H1 (cell line): ENCODE results near the gene PFKFB3. TPM values are rescaled to one million over a fixed set of nuclear protein-coding genes. Genes with fewer than 3 reads are reported as not detected.

Experiments
- CTCF ChIA-PET: fragments of 300-600 bp; sonication (Branson Sonifier 250); formaldehyde crosslinking; loops from one replicate; lab custom pipeline; 2021; ENCODE audit not compliant: partially characterized antibody; lab: Charles Lee
- POLR2A ChIA-PET: fragments of 300-600 bp; sonication (Branson Sonifier 250); formaldehyde crosslinking; loops from one replicate; lab custom pipeline; 2021; ENCODE audit warnings: inconsistent platforms; ENCODE audit not compliant: partially characterized antibody; lab: Charles Lee
- DNase-seq, 2 experiments: peaks; one replicate each; pipeline versions ENCODE4 v3.0.0 to v3.0.0-alpha.2; 2010 to 2022; ENCODE audit warnings: low spot score in 2 of 2, low read depth in 1 of 2, mixed read lengths in 1 of 2
- FAIRE-seq: peaks from 2 replicates; lab custom pipeline; 2011; peaks lifted over from hg19 to GRCh38; lab: Jason Lieb, UNC
- H2AFZ ChIP-seq: 2 replicates; pipeline ENCODE4 v1.8.1; 2012; ENCODE audit warnings: low read length, inconsistent platforms
- H2AK5ac ChIP-seq: 2 replicates; pipeline ENCODE4 v1.6.1; 2013; ENCODE audit warnings: low read depth, low read length
- H2BK120ac ChIP-seq: replicated peaks from 2 replicates; pipeline ENCODE3; 2013; ENCODE audit warnings: low read depth, low read length, inconsistent platforms
- H2BK12ac ChIP-seq: 2 replicates; pipeline ENCODE4 v1.6.1; 2013; ENCODE audit warnings: low read depth, low read length
- H2BK15ac ChIP-seq: 2 replicates; pipeline ENCODE4 v1.6.1; 2013; ENCODE audit warnings: low read length
- H2BK20ac ChIP-seq: 2 replicates; pipeline ENCODE4 v1.6.1; 2013; ENCODE audit warnings: low read length
- H2BK5ac ChIP-seq: 2 replicates; pipeline ENCODE4 v1.6.1; 2013; ENCODE audit warnings: low read depth, low read length
- H3K14ac ChIP-seq: 2 replicates; pipeline ENCODE4 v1.6.1; 2013; ENCODE audit warnings: inconsistent platforms; ENCODE audit not compliant: insufficient read length
- H3K18ac ChIP-seq: 2 replicates; pipeline ENCODE4 v1.6.1; 2013; ENCODE audit warnings: low read length; ENCODE audit errors: extremely low read depth
- H3K23ac ChIP-seq: 2 replicates; pipeline ENCODE4 v1.6.1; 2013; ENCODE audit warnings: inconsistent platforms; ENCODE audit not compliant: insufficient read length
- H3K23me2 ChIP-seq: 2 replicates; pipeline ENCODE4 v1.6.1; 2013; ENCODE audit warnings: low read depth, low read length
- H3K27ac ChIP-seq: 2 replicates; pipeline ENCODE4 v1.6.1; 2011; ENCODE audit warnings: low read depth, low read length, inconsistent platforms
- H3K27me3 ChIP-seq, 4 experiments: replicated peaks in 1 of 4; 1 replicate in 1 of 4; 2 replicates in 3 of 4; pipeline versions ENCODE4 v1.6.1 to v1.8.1; 2011 to 2013; ENCODE audit warnings: low read length in 3 of 4, mild to moderate bottlenecking in 3 of 4, inconsistent platforms in 2 of 4, mixed read lengths in 2 of 4, moderate library complexity in 1 of 4; ENCODE audit not compliant: control insufficient read depth in 3 of 4, insufficient read depth in 3 of 4; ENCODE audit errors: extremely low read depth in 1 of 4
- H3K36me3 ChIP-seq, 4 experiments: 2 replicates each; pipeline versions ENCODE4 v1.6.1 to v1.8.1; 2011 to 2013; ENCODE audit warnings: mild to moderate bottlenecking in 4 of 4, low read length in 3 of 4, moderate library complexity in 2 of 4, control low read depth in 1 of 4, inconsistent platforms in 1 of 4; ENCODE audit not compliant: insufficient read depth in 4 of 4, control insufficient read depth in 2 of 4
- H3K4ac ChIP-seq: replicated peaks from 2 replicates; pipeline ENCODE3; 2013; ENCODE audit warnings: low read length, low read depth, mixed read lengths, inconsistent platforms; ENCODE audit not compliant: insufficient read length
- H3K4me1 ChIP-seq, 4 experiments: replicated peaks in 1 of 4; 1 replicate in 1 of 4; 2 replicates in 3 of 4; pipeline versions ENCODE4 v1.6.1 to v1.8.1; 2011 to 2013; ENCODE audit warnings: low read length in 3 of 4, inconsistent platforms in 2 of 4, mixed read lengths in 1 of 4; ENCODE audit not compliant: insufficient read depth in 4 of 4, control insufficient read depth in 3 of 4
- H3K4me2 ChIP-seq, 2 experiments: 2 replicates each; pipeline versions ENCODE4 v1.6.1 to v1.8.1; 2011 to 2013; ENCODE audit warnings: low read depth in 2 of 2, low read length in 2 of 2, control low read depth in 1 of 2, inconsistent platforms in 1 of 2, mild to moderate bottlenecking in 1 of 2; ENCODE audit not compliant: insufficient read depth in 1 of 2
- H3K4me3 ChIP-seq, 4 experiments: fragments of 200-600, 300-600 bp in 1 of 4; sonication (generic), shearing (Covaris generic), sonication (Bioruptor Twin) in 1 of 4; 2 replicates each; pipeline versions ENCODE4 v1.5.1 to v1.8.1; 2011 to 2016; ENCODE audit warnings: low read length in 4 of 4, low read depth in 3 of 4, control low read depth in 2 of 4, inconsistent platforms in 2 of 4, mild to moderate bottlenecking in 2 of 4, mixed read lengths in 1 of 4, moderate library complexity in 1 of 4; ENCODE audit not compliant: insufficient read depth in 2 of 4; ENCODE audit errors: extremely low read depth in 1 of 4
- H3K56ac ChIP-seq: replicated peaks from 2 replicates; pipeline ENCODE3; 2013; ENCODE audit warnings: low read depth, mild to moderate bottlenecking, mixed read lengths, low read length, inconsistent platforms; ENCODE audit not compliant: insufficient read length
- H3K79me1 ChIP-seq: 2 replicates; pipeline ENCODE4 v1.6.1; 2013; ENCODE audit warnings: low read depth, low read length, control low read depth
- H3K79me2 ChIP-seq, 2 experiments: 2 replicates each; pipeline versions ENCODE4 v1.6.1 to v1.8.1; 2012 to 2013; ENCODE audit warnings: low read length in 2 of 2, mild to moderate bottlenecking in 2 of 2, inconsistent platforms in 1 of 2; ENCODE audit not compliant: insufficient read depth in 2 of 2, control insufficient read depth in 1 of 2
- H3K9ac ChIP-seq, 4 experiments: replicated peaks in 1 of 4; 1 replicate in 1 of 4; 2 replicates in 3 of 4; pipeline versions ENCODE4 v1.6.1 to v1.8.1; 2011 to 2013; ENCODE audit warnings: low read depth in 3 of 4, low read length in 3 of 4, control low read depth in 2 of 4, mild to moderate bottlenecking in 2 of 4, moderate library complexity in 2 of 4, inconsistent platforms in 1 of 4; ENCODE audit errors: extremely low read depth in 1 of 4
- H3K9me3 ChIP-seq, 2 experiments: 2 replicates each; pipeline versions ENCODE4 v1.6.1 to v1.8.1; 2012 to 2013; ENCODE audit warnings: mild to moderate bottlenecking in 2 of 2, moderate library complexity in 2 of 2, control low read depth in 1 of 2, inconsistent platforms in 1 of 2, low read depth in 1 of 2, low read length in 1 of 2, mixed read lengths in 1 of 2; ENCODE audit not compliant: insufficient read depth in 2 of 2
- H4K20me1 ChIP-seq, 2 experiments: replicated peaks in 1 of 2; 2 replicates each; pipeline versions ENCODE3 to v1.8.1; 2011 to 2013; ENCODE audit warnings: inconsistent platforms in 2 of 2, low read length in 2 of 2, mild to moderate bottlenecking in 1 of 2; ENCODE audit not compliant: insufficient read depth in 2 of 2, control insufficient read depth in 1 of 2
- H4K5ac ChIP-seq: 2 replicates; pipeline ENCODE4 v1.6.1; 2013; ENCODE audit warnings: low read length, low read depth, mixed read lengths, inconsistent platforms; ENCODE audit not compliant: insufficient read length
- H4K8ac ChIP-seq: 2 replicates; pipeline ENCODE4 v1.8.0; 2013; ENCODE audit warnings: mild to moderate bottlenecking, moderate library complexity, low read length, inconsistent platforms; ENCODE audit not compliant: insufficient read depth; ENCODE audit errors: extremely low read depth
- H4K91ac ChIP-seq: replicated peaks from 2 replicates; pipeline ENCODE3; 2013; ENCODE audit warnings: low read length, mixed read lengths, inconsistent platforms; ENCODE audit not compliant: insufficient read length
- HDAC2 ChIP-seq, 2 experiments: fragments of 300-600 bp in 1 of 2; sonication (generic) in 1 of 2; IDR thresholded peaks; 2 replicates each; pipeline ENCODE4 v1.6.1; 2011 to 2012; ENCODE audit warnings: low read depth in 2 of 2, low read length in 2 of 2, mild to moderate bottlenecking in 2 of 2, moderate library complexity in 2 of 2, borderline replicate concordance in 1 of 2, inconsistent platforms in 1 of 2
- MAX ChIP-seq: IDR thresholded peaks from 2 replicates; pipeline ENCODE4 v1.6.1; 2012; ENCODE audit warnings: inconsistent platforms
- RNF2 ChIP-seq: fragments of 200-900, 300-1000 bp; sonication (generic); IDR thresholded peaks from 2 replicates; pipeline ENCODE4 v1.7.1; 2016; ENCODE audit warnings: borderline replicate concordance, low read depth, mild to moderate bottlenecking, antibody characterized with exemption, low read length; ENCODE audit not compliant: poor library complexity, severe bottlenecking; ENCODE audit errors: missing control alignments
- WGBS, 2 experiments: shearing (Covaris generic) in 1 of 2; methylation state at CpG; one replicate each; pipeline versions ENCODE4 v1.1.6 to v1.1.7; 2013 to 2015; ENCODE audit warnings: low lambda C conversion rate in 2 of 2, mixed read lengths in 2 of 2, inconsistent platforms in 1 of 2, low coverage in 1 of 2, missing lambda C conversion rate in 1 of 2; ENCODE audit not compliant: insufficient replicate concordance in 2 of 2, insufficient coverage in 1 of 2, insufficient read length in 1 of 2; ENCODE audit errors: extremely low coverage in 1 of 2, missing lambda C conversion rate in 1 of 2; 5-methylcytosine and 5-hydroxymethylcytosine counted together
- polyA plus RNA-seq, 7 experiments: library from polyadenylated mRNA; depleted of rRNA in 3 of 7; stranded (reverse) in 5 of 7; unstranded in 2 of 7; fragments of >200 nt in 5 of 7; fragments of 200-250 nt in 2 of 7; gene quantifications; 1 replicate in 5 of 7; 2 replicates in 1 of 7; 4 replicates in 1 of 7; pipeline versions ENCODE4 v1.2.1 to v1.2.3, GENCODE V29; 2011 to 2013; ENCODE audit warnings: missing spikeins in 2 of 7, mixed read lengths in 2 of 7
- total RNA-seq: library from RNA; stranded (reverse); fragmentation: NEBNext Ultra II Directional; extraction: Animal tissue kit (Norgen Biotek cat#: 25700); gene quantifications from 2 replicates; pipeline ENCODE4 v1.2.1, GENCODE V29; 2021

PFKFB3 gene
- total and polyA plus RNA-seq, 2 of the 8 experiments (the other 6 are each of a cell fraction or from before 2014, with no cell fraction given), result 15.6 to 32.0 TPM

GRCh38 chr10:6221971-6222751 lies 19.4 kb downstream of the PFKFB3 start:
- H2AK5ac ChIP-seq, result no peak overlapping the region
- H2BK15ac ChIP-seq, result no peak overlapping the region
- no peak overlapping the region for H3K9ac ChIP-seq
- no peak overlapping the region for H3K4me2 ChIP-seq
- H2BK12ac ChIP-seq, result no peak overlapping the region
- no peak overlapping the region for H3K56ac ChIP-seq
- H3K4me3 ChIP-seq, result no peak overlapping the region
- no peak overlapping the region for H2BK120ac ChIP-seq
- DNase-seq (no peak), FAIRE-seq (no peak)
- H3K4me1 ChIP-seq, result no peaks in the 10 kb centered on the region
- no peak overlapping the region for H2BK20ac ChIP-seq
- no peak overlapping the region for H3K27ac ChIP-seq
- POLR2A ChIA-PET, result interaction anchor here (1.5 to 2.4 kb wide), 2 partner anchors 10 to 19 kb away, joined by 4 to 6 read pairs; partner anchors contain the start of gene PFKFB3
- H3K23me2 ChIP-seq, result no peaks in the 10 kb centered on the region
- H4K91ac ChIP-seq, result no peak overlapping the region
- TF ChIP-seq MAX, result no peak
- no peak for TF ChIP-seq HDAC2 (IDR thresholded peaks at IDR 0.05; ENCODE audit: borderline replicate concordance in 1 of 2, low read depth in 2 of 2, low read length in 2 of 2)
- TF ChIP-seq RNF2, result no peak
- TF ChIP-seq, all 59 proteins: peak for 0
- H3K9me3 ChIP-seq, result no peaks in the 10 kb centered on the region
- peaks cover 7 to 13% of the 10 kb centered on the region in 2 experiments for H4K20me1 ChIP-seq
- no peak overlapping the region for H3K18ac ChIP-seq
- H3K79me2 ChIP-seq, result no peaks in the 10 kb centered on the region
- no peak overlapping the region for H3K23ac ChIP-seq
- WGBS, 2 experiments, result 95% methylated on average over 21 of the region's 21 CpGs; no CpG with 5 or more reads in 1 of the 2 experiments
- H3K79me1 ChIP-seq, result peaks cover 2% of the 10 kb centered on the region; the same call in 1 of the 2 replicates
- H4K5ac ChIP-seq, result no peak overlapping the region
- no peak overlapping the region for H4K8ac ChIP-seq
- no peak overlapping the region for H3K4ac ChIP-seq
- H3K27me3 ChIP-seq, result no peaks in the 10 kb centered on the region
- no peak overlapping the region for H3K14ac ChIP-seq
- CTCF ChIA-PET, result interaction anchor here (0.6 to 4.4 kb wide), 4 partner anchors 14 to 179 kb away, joined by 3 to 14 read pairs (median 3); partner anchors contain the start of gene PFKFB3
- H2BK5ac ChIP-seq, result no peak overlapping the region
- H2AFZ ChIP-seq, result no peak overlapping the region
- peaks cover 26 to 86% (median 63%) of the 10 kb centered on the region in 4 experiments for H3K36me3 ChIP-seq
